Skin epidermis (tissue), 12 donors: ENCODE measurements around the gene KLRB1.
"Not testable (repeated sequence)": the region's sequence is repeated elsewhere in the genome, so short reads cannot be mapped to it uniquely, and the experiment has no call there.

Experiments
- H3K27ac ChIP-seq, 21 experiments: fragments of 200-600 bp; sonication (generic) in 11 of 21; one replicate each; pipeline ENCODE4 v1.5.0; 2020; ENCODE audit warnings: mild to moderate bottlenecking in 3 of 21, inconsistent platforms in 2 of 21, moderate library complexity in 2 of 21
- H3K4me3 ChIP-seq, 7 experiments: fragments of 200-600 bp; sonication (generic) in 2 of 7; one replicate each; pipeline ENCODE4 v1.5.0; 2020; ENCODE audit warnings: inconsistent platforms in 2 of 7, mild to moderate bottlenecking in 2 of 7, moderate library complexity in 1 of 7

Gene KLRB1

GRCh38 chr12:9607716-9608115, at the start of gene KLRB1:
Gene KLRB1, minus strand, starts transcription at chr12:9607916. Its CDS starts 77 bp downstream, at chr12:9607839.
- peak within 1 kb of the TSS in 1 of 21 experiments; percentile 14 for H3K27ac ChIP-seq
- no peak within 1 kb of the TSS for H3K4me3 ChIP-seq

GRCh38 chr12:9651265-9651729, 43.6 kb upstream of the KLRB1 start:
- Histone ChIP-seq H3K27ac (peak overlapping the region in 19 of 21 experiments; percentile 37 to 98 (median 88)), H3K4me3 (no peak overlapping the region)

GRCh38 chr12:9650151-9650576, 42.4 kb upstream of the KLRB1 start:
- peak overlapping the region in 20 of 21 experiments; percentile 3 to 98 (median 88) for H3K27ac ChIP-seq
- H3K4me3 ChIP-seq: peak overlapping the region; percentile 1 to 64 (median 49)

- H3K4me3 ChIP-seq: peak overlapping the region; percentile 42 to 64 (median 49)
- peak overlapping the region; percentile 36 to 98 (median 88) for H3K27ac ChIP-seq
Measured at GRCh38 chr12:9649532-9649940, 41.8 kb upstream of the KLRB1 start.

GRCh38 chr12:9648701-9649531, 41.2 kb upstream of the KLRB1 start:
- peak overlapping the region; percentile 58 to 98 (median 88) for H3K27ac ChIP-seq
- peak overlapping the region; percentile 42 to 64 (median 49) for H3K4me3 ChIP-seq

- Histone ChIP-seq H3K4me3 (peak overlapping the region; percentile 42 to 64 (median 49)), H3K27ac (peak overlapping the region; percentile 48 to 98 (median 88))
Measured at GRCh38 chr12:9647825-9648700, 40.3 kb upstream of the KLRB1 start.

- Histone ChIP-seq H3K27ac (peak overlapping the region; percentile 48 to 98 (median 88)), H3K4me3 (peak overlapping the region; percentile 42 to 64 (median 49))
Measured at GRCh38 chr12:9646794-9647781, 39.4 kb upstream of the KLRB1 start.

- not testable (repeated sequence) for H3K4me3 ChIP-seq, H3K27ac ChIP-seq
Measured at GRCh38 chr12:9644985-9645551, 37.4 kb upstream of the KLRB1 start.

- H3K27ac ChIP-seq: peak overlapping the region in 2 of 21 experiments; percentile 39 to 68
- H3K4me3 ChIP-seq: no peak overlapping the region
Measured at GRCh38 chr12:9643266-9643660, 35.5 kb upstream of the KLRB1 start.

GRCh38 chr12:9642606-9643265, 35.0 kb upstream of the KLRB1 start:
- Histone ChIP-seq H3K4me3 (no peak overlapping the region), H3K27ac (peak overlapping the region in 1 of 21 experiments; percentile 68)

GRCh38 chr12:9640024-9640423, 32.3 kb upstream of the KLRB1 start:
- Histone ChIP-seq H3K27ac (no peak overlapping the region), H3K4me3 (no peak overlapping the region)

GRCh38 chr12:9636851-9637206, 29.1 kb upstream of the KLRB1 start:
- Histone ChIP-seq H3K27ac (no peak overlapping the region), H3K4me3 (no peak overlapping the region)

GRCh38 chr12:9636150-9636850, 28.6 kb upstream of the KLRB1 start:
- H3K27ac ChIP-seq: no peak overlapping the region

GRCh38 chr12:9634969-9635754, 27.4 kb upstream of the KLRB1 start:
- Histone ChIP-seq H3K27ac (peak overlapping the region in 1 of 21 experiments; percentile 51), H3K4me3 (no peak overlapping the region)

More at GRCh38 chr12:9636150-9636850, 28.6 kb upstream of the KLRB1 start:
- H3K4me3 ChIP-seq: no peak overlapping the region

- Histone ChIP-seq H3K27ac (peak overlapping the region in 1 of 21 experiments; percentile 51), H3K4me3 (no peak overlapping the region)
Measured at GRCh38 chr12:9634177-9634803, 26.6 kb upstream of the KLRB1 start.

GRCh38 chr12:9632766-9633165, 25.1 kb upstream of the KLRB1 start:
- Histone ChIP-seq H3K4me3 (no peak overlapping the region), H3K27ac (no peak overlapping the region)
